NT2/D1 (cell line): Measurements from ENCODE around the gene CTTNBP2.

Experiments
- SUZ12 ChIP-seq: IDR thresholded peaks from 2 replicates; pipeline ENCODE4 v1.6.1; 2011; ENCODE audit not compliant: insufficient read length, insufficient read depth; ENCODE audit errors: extremely low read depth
- YY1 ChIP-seq: IDR thresholded peaks from 2 replicates; pipeline ENCODE4 v1.6.1; 2011; ENCODE audit not compliant: insufficient read length, insufficient read depth
- ZNF274 ChIP-seq: IDR thresholded peaks from 2 replicates; pipeline ENCODE4 v1.6.1; 2011; ENCODE audit warnings: mild to moderate bottlenecking, low read depth, low read length

DNA sequence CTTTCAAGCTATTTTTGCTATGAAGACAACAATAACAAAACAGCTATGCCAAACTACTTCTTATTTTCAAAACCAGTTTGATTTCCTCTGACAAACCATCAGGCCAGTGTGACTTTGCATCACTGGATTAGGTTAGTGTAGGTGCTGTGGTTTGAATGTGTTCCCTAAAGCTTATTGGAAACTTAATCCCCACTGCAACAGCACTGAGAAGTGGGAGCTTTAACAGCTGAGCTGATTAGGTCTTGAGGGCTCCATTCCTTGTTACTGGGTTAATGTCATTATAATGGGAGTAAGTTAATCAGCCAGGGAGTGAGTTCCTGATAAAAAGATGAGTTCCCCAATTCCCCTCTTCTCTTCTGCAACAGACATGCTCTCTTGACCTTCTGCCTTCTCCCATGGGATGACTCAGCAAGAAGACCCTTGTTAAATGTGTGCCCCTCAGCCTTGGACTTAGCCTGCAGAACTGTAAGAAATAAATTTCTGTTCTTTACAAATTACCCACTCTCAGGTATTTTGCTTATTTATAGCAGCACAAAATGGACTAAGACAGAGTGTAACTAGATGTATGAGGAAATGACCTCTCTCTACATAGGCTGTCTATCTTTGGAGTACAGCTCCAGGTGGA lies 186.8 kb downstream of the CTTNBP2 start:
- no peak for TF ChIP-seq YY1
- TF ChIP-seq SUZ12: no peak
- no peak for TF ChIP-seq ZNF274
